WERI-Rb-1 (cell line): ENCODE data around the gene ZFAND4.

Experiments
- DNase-seq: peaks from one replicate; pipeline ENCODE4 v3.0.0-alpha.2; 2020
- H3K27ac ChIP-seq: fragments of 250-450 bp; sonication (Bioruptor Pico); 2 replicates; pipeline ENCODE4 v1.5.1; 2020; ENCODE audit warnings: mild to moderate bottlenecking, moderate library complexity
- H3K27me3 ChIP-seq: fragments of 250-450 bp; sonication (Bioruptor Pico); 2 replicates; pipeline ENCODE4 v1.5.1; 2021; ENCODE audit warnings: mild to moderate bottlenecking, low read depth, moderate library complexity; ENCODE audit not compliant: insufficient read depth, severe bottlenecking
- H3K36me3 ChIP-seq: fragments of 250-450 bp; sonication (Bioruptor Pico); 2 replicates; pipeline ENCODE4 v1.5.1; 2020; ENCODE audit warnings: mild to moderate bottlenecking, moderate library complexity
- H3K4me3 ChIP-seq: 2 replicates; pipeline ENCODE4 v1.5.1; 2011; ENCODE audit warnings: low read depth, mild to moderate bottlenecking, control low read depth, low read length
- H3K9me3 ChIP-seq: fragments of 250-450 bp; sonication (Bioruptor Pico); 2 replicates; pipeline ENCODE4 v1.5.1; 2021; ENCODE audit warnings: mild to moderate bottlenecking, moderate library complexity; ENCODE audit not compliant: severe bottlenecking
- CTCF ChIP-seq: IDR thresholded peaks from 2 replicates; pipeline ENCODE4 v1.5.1; 2011; ENCODE audit warnings: low read depth, mild to moderate bottlenecking, control low read depth, inconsistent platforms, low read length

ZFAND4 gene

GRCh38 chr10:45653454-45653853 is 19.1 kb downstream of the ZFAND4 start:
- no peaks in the 10 kb centered on the region for H3K9me3 ChIP-seq
- no peak overlapping the region for H3K4me3 ChIP-seq
- H3K27me3 ChIP-seq = no peaks in the 10 kb centered on the region
- no peaks in the 10 kb centered on the region for H3K36me3 ChIP-seq
- DNase-seq = no peak
- no peak for TF ChIP-seq CTCF
- H3K27ac ChIP-seq = no peak overlapping the region

- TF ChIP-seq CTCF = no peak
- Histone ChIP-seq H3K4me3 (no peak overlapping the region), H3K27me3 (no peaks in the 10 kb centered on the region), H3K36me3 (no peaks in the 10 kb centered on the region), H3K27ac (no peak overlapping the region), H3K9me3 (no peaks in the 10 kb centered on the region)
- no peak for DNase-seq
These were observed 20.1 kb downstream of the ZFAND4 start for GRCh38 chr10:45652511-45652910.

- Histone ChIP-seq H3K4me3 (no peak overlapping the region), H3K27me3 (no peaks in the 10 kb centered on the region), H3K27ac (no peak overlapping the region), H3K9me3 (no peaks in the 10 kb centered on the region), H3K36me3 (no peaks in the 10 kb centered on the region)
- no peak for TF ChIP-seq CTCF
- no peak for DNase-seq
These were observed 23.3 kb downstream of the ZFAND4 start for GRCh38 chr10:45649296-45649695.

GRCh38 chr10:45647118-45647517 is 25.5 kb downstream of the ZFAND4 start:
- TF ChIP-seq CTCF = no peak

GRCh38 chr10:45646384-45647050 is 26.1 kb downstream of the ZFAND4 start:
- DNase-seq = no peak
- no peaks in the 10 kb centered on the region for H3K36me3 ChIP-seq
- no peak for TF ChIP-seq CTCF
- no peaks in the 10 kb centered on the region for H3K27me3 ChIP-seq
- H3K9me3 ChIP-seq = no peaks in the 10 kb centered on the region
- H3K4me3 ChIP-seq = no peak overlapping the region
- H3K27ac ChIP-seq = no peak overlapping the region

More at GRCh38 chr10:45647118-45647517, 25.5 kb downstream of the ZFAND4 start:
- DNase-seq = no peak
- no peaks in the 10 kb centered on the region for H3K27me3 ChIP-seq
- H3K9me3 ChIP-seq = no peaks in the 10 kb centered on the region
- H3K4me3 ChIP-seq = no peak overlapping the region
- H3K27ac ChIP-seq = no peak overlapping the region
- no peaks in the 10 kb centered on the region for H3K36me3 ChIP-seq

- no peak for DNase-seq
- Histone ChIP-seq H3K36me3 (no peaks in the 10 kb centered on the region), H3K9me3 (no peaks in the 10 kb centered on the region), H3K27ac (no peak overlapping the region), H3K4me3 (no peak overlapping the region), H3K27me3 (no peaks in the 10 kb centered on the region)
- no peak for TF ChIP-seq CTCF
These were observed 28.0 kb downstream of the ZFAND4 start for GRCh38 chr10:45644527-45644926.
